Measurements from ENCODE around the gene TNNC1.

GRCh38 chr3:52501046-52501445 lies 47.2 kb upstream of the TNNC1 start:
- TF ChIP-seq CTCF (conservative IDR thresholded peaks at IDR 0.05; ENCODE audit: low read length) (no peak), EZH2phosphoT487 (IDR thresholded peaks at IDR 0.05; ENCODE audit: borderline replicate concordance, low read depth, low read length) (no peak)
